ENCODE results near the gene XIRP2. TPM values are rescaled to one million over a fixed set of nuclear protein-coding genes. Genes with fewer than 3 reads are reported as not detected.
A peak's percentile ranks its signal among the peaks of the same experiment; 100 is the strongest.

XIRP2 gene
- total and polyA plus RNA-seq, 2 of the 13 experiments (the other 11 are each of a cell fraction or from before 2014, with no cell fraction given): 0.04 to 0.05 TPM

- TF ChIP-seq CHD4 (IDR thresholded peaks at IDR 0.05; ENCODE audit: borderline replicate concordance, low read length) (no peak), ZNF354B (CRISPR knock-in tag; IDR thresholded peaks at IDR 0.05) (no peak), GABPB1 (CRISPR knock-in tag; IDR thresholded peaks at IDR 0.05) (peak; percentile 62), GATA4 (IDR thresholded peaks at IDR 0.05; ENCODE audit: borderline replicate concordance, low read depth) (peak; percentile 80; the same call in 1 of the 2 replicates), ZNF274 (CRISPR knock-in tag; IDR thresholded peaks at IDR 0.05) (no peak), ATF7-NPFF (CRISPR knock-in tag; IDR thresholded peaks at IDR 0.05; ENCODE audit: low read depth) (no peak), ZNF660 (CRISPR knock-in tag; IDR thresholded peaks at IDR 0.05; ENCODE audit: borderline replicate concordance, low read depth) (no peak), ZNF572 (CRISPR knock-in tag; IDR thresholded peaks at IDR 0.05) (no peak), ZFP36L1 (CRISPR knock-in tag; IDR thresholded peaks at IDR 0.05) (0 out of 2 replicates have a peak, but pooled peaks have one; percentile 33), ZNF768 (CRISPR knock-in tag; IDR thresholded peaks at IDR 0.05) (no peak), ZBTB43 (CRISPR knock-in tag; conservative IDR thresholded peaks at IDR 0.05) (no peak), E2F1 (CRISPR knock-in tag; IDR thresholded peaks at IDR 0.05) (no peak), ZBTB33 (CRISPR knock-in tag; IDR thresholded peaks at IDR 0.05) (no peak), BCL3 (CRISPR knock-in tag; IDR thresholded peaks at IDR 0.05) (no peak), PITX1 (CRISPR knock-in tag; IDR thresholded peaks at IDR 0.05) (peak; percentile 67; the same call in 1 of the 2 replicates), ZC3H13 (CRISPR knock-in tag; IDR thresholded peaks at IDR 0.05) (no peak), FUBP1 (CRISPR knock-in tag; IDR thresholded peaks at IDR 0.05; ENCODE audit: borderline replicate concordance) (no peak), ZFP82 (CRISPR knock-in tag; IDR thresholded peaks at IDR 0.05; ENCODE audit: borderline replicate concordance) (no peak), ELF1 (CRISPR knock-in tag; IDR thresholded peaks at IDR 0.05) (peak; percentile 46; the same call in 1 of the 2 replicates), SKI (IDR thresholded peaks at IDR 0.05; ENCODE audit: partially characterized antibody) (no peak), PCBP2 (optimal IDR thresholded peaks at IDR 0.05; ENCODE audit: low read depth, low read length, poor library complexity, severe bottlenecking) (no peak), ZNF670 (CRISPR knock-in tag; IDR thresholded peaks at IDR 0.05; ENCODE audit: borderline replicate concordance) (no peak)
Observed at GRCh38 chr2:167103028-167103756, 214.9 kb downstream of the XIRP2 start (continued).
